ENCODE measurements around the gene DDX27.

DNA sequence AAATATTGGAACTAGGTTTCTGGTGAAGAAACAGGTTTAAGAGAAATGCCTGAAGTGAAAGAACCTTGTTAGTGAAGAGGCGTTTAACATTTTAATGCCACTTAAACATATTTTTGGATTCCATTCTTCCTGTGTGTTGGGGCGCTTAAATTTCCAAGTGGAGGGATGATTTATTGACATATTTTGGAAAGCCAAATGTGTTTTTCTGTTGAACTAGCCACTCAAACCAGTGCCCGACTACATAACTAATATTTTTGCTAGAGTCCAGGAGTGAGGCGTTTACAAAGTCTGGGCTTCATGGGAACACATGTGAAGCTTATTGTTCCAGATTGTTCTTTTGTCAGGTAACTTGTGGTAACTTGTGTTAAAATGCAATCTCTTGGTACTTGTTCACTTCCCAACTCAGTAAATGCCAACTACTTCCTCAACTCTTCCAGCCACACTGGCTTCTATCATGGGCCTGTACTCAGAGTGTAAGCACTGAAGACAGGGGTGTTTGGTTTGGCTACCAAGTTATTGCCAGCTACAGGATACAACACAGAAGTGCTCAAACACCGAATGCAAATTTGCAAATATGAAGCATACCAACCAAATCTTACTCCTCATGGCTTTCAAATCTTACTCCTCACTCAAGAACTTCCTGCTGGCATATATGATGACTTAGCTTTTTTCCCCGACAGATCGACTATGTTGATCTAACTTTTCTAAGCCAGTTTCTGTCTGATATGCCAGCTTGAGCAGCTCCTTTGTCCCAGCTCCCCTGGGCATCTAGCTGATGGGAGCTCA lies 60.7 kb downstream of the DDX27 start:
- TF ChIP-seq, protein P1, sequence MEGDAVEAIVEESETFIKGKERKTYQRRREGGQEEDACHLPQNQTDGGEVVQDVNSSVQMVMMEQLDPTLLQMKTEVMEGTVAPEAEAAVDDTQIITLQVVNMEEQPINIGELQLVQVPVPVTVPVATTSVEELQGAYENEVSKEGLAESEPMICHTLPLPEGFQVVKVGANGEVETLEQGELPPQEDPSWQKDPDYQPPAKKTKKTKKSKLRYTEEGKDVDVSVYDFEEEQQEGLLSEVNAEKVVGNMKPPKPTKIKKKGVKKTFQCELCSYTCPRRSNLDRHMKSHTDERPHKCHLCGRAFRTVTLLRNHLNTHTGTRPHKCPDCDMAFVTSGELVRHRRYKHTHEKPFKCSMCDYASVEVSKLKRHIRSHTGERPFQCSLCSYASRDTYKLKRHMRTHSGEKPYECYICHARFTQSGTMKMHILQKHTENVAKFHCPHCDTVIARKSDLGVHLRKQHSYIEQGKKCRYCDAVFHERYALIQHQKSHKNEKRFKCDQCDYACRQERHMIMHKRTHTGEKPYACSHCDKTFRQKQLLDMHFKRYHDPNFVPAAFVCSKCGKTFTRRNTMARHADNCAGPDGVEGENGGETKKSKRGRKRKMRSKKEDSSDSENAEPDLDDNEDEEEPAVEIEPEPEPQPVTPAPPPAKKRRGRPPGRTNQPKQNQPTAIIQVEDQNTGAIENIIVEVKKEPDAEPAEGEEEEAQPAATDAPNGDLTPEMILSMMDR (conservative IDR thresholded peaks at IDR 0.05; ENCODE audit: low read length) = no peak
- no peak for TF ChIP-seq EZH2phosphoT487 (IDR thresholded peaks at IDR 0.05; ENCODE audit: borderline replicate concordance)
